Stomach (tissue), 4 donors: ENCODE measurements around the gene ATP4B.

Source experiments
- EP300 ChIP-seq: sonication (generic); formaldehyde crosslinking; IDR thresholded peaks from one replicate; pipeline ENCODE4 v1.6.1; 2017; ENCODE audit warnings: antibody characterized with exemption
- POLR2A ChIP-seq, 4 donors: fragments of 450-650 bp; IDR thresholded peaks; one replicate each; pipeline ENCODE4 v1.6.1; 2016; ENCODE audit warnings: antibody characterized with exemption in 4 of 4, control low read depth in 2 of 4, mild to moderate bottlenecking in 1 of 4, moderate library complexity in 1 of 4
- POLR2AphosphoS5 ChIP-seq, 3 donors: sonication (generic); formaldehyde crosslinking; IDR thresholded peaks; one replicate each; pipeline ENCODE4 v1.6.1; 2016; ENCODE audit warnings: antibody characterized with exemption in 3 of 3
- TF ChIP-seq, protein P1 (sequence below), 7 experiments: fragments of 450-650 bp in 4 of 7; fragments of 200-600 bp in 3 of 7; sonication (generic) in 3 of 7; IDR thresholded peaks; one replicate each; pipeline ENCODE4 v1.5.1; 2016 to 2019; ENCODE audit warnings: antibody characterized with exemption in 7 of 7, control low read depth in 2 of 7, mild to moderate bottlenecking in 1 of 7

DNA sequence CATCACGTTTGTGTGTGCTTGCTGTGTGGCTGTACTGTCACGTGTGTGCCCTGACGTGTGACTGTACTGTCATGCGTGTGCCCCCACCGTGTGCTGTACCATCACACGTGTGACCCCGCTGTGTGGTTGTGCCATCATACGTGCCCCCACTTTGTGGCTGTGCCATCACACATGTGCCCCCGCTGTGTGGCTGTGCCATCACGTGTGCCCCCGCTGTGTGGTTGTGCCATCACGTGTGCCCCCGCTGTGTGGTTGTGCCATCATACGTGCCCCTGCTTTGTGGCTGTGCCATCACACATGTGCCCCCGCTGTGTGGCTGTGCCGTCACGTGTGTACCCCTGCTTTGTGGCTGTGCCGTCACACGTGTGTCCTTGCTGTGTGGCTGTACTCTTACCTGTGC, 47.7 kb downstream of the ATP4B start:
- TF ChIP-seq POLR2AphosphoS5 (IDR thresholded peaks at IDR 0.05), result no peak
- TF ChIP-seq, protein P1, sequence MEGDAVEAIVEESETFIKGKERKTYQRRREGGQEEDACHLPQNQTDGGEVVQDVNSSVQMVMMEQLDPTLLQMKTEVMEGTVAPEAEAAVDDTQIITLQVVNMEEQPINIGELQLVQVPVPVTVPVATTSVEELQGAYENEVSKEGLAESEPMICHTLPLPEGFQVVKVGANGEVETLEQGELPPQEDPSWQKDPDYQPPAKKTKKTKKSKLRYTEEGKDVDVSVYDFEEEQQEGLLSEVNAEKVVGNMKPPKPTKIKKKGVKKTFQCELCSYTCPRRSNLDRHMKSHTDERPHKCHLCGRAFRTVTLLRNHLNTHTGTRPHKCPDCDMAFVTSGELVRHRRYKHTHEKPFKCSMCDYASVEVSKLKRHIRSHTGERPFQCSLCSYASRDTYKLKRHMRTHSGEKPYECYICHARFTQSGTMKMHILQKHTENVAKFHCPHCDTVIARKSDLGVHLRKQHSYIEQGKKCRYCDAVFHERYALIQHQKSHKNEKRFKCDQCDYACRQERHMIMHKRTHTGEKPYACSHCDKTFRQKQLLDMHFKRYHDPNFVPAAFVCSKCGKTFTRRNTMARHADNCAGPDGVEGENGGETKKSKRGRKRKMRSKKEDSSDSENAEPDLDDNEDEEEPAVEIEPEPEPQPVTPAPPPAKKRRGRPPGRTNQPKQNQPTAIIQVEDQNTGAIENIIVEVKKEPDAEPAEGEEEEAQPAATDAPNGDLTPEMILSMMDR (IDR thresholded peaks at IDR 0.05), result no peak
- TF ChIP-seq POLR2A (IDR thresholded peaks at IDR 0.05), result no peak
- TF ChIP-seq EP300, result no peak
